Activated T-cell treated with anti-CD3 and anti-CD28 coated beads, Interleukin-2, amount 50 U/mL, for 24 hours (primary cell): ENCODE data around the gene CD177.

ENCODE experiments used
- DNase-seq: peaks from one replicate; pipeline ENCODE4 v3.0.0-alpha.2; 2020
- H3K27ac Mint-ChIP-seq: 2 replicates; pipeline ENCODE4 v1.8.0; 2020; ENCODE audit warnings: mild to moderate bottlenecking, mixed read lengths
- H3K27me3 Mint-ChIP-seq: 2 replicates; pipeline ENCODE4 v1.8.0; 2020; ENCODE audit warnings: mixed read lengths
- H3K36me3 Mint-ChIP-seq: 2 replicates; pipeline ENCODE4 v1.8.0; 2020; ENCODE audit warnings: low read depth, mixed read lengths
- H3K4me1 Mint-ChIP-seq: 2 replicates; pipeline ENCODE4 v1.8.0; 2020; ENCODE audit warnings: low read depth, mixed read lengths
- H3K4me3 Mint-ChIP-seq: 2 replicates; pipeline ENCODE4 v1.8.0; 2020; ENCODE audit warnings: mild to moderate bottlenecking, moderate library complexity, mixed read lengths
- H3K9me3 Mint-ChIP-seq: 2 replicates; pipeline ENCODE4 v1.8.0; 2020; ENCODE audit warnings: mixed read lengths

The CD177 gene, protein sequence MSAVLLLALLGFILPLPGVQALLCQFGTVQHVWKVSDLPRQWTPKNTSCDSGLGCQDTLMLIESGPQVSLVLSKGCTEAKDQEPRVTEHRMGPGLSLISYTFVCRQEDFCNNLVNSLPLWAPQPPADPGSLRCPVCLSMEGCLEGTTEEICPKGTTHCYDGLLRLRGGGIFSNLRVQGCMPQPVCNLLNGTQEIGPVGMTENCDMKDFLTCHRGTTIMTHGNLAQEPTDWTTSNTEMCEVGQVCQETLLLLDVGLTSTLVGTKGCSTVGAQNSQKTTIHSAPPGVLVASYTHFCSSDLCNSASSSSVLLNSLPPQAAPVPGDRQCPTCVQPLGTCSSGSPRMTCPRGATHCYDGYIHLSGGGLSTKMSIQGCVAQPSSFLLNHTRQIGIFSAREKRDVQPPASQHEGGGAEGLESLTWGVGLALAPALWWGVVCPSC

DNA sequence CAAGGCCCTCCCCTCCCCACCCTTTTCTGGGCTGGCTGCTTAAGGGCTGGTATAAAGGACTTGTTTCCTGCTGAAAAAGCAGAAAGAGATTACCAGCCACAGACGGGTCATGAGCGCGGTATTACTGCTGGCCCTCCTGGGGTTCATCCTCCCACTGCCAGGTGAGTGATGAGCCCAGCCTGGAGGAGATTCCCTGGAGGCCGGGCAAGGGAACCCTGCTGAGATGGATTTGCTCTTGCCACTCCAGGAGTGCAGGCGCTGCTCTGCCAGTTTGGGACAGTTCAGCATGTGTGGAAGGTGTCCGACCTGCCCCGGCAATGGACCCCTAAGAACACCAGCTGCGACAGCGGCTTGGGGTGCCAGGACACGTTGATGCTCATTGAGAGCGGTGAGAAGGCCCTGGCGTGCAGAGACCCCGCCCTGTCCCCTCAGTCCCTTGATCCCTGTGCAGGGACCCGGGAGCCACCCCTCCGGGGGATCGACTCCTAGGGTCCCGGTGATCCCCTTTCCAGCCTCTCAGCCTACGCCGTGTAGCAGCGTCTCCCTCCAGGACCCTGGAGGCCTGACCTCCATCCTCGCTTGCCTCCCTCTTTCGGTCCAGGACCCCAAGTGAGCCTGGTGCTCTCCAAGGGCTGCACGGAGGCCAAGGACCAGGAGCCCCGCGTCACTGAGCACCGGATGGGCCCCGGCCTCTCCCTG is at the start of gene CD177:
CD177 (plus strand) TSS at position 81 of the 699 bp plus-strand sequence; CDS start at position 110, 29 bp downstream.
- no peaks in the 10 kb centered on the region for H3K4me1 Mint-ChIP-seq
- no peak within 1 kb of the TSS for H3K27ac Mint-ChIP-seq
- no peaks in the 10 kb centered on the region for H3K9me3 Mint-ChIP-seq
- no peak for DNase-seq
- H3K27me3 Mint-ChIP-seq, result peaks cover 30% of the 10 kb centered on the region
- no peak within 1 kb of the TSS for H3K4me3 Mint-ChIP-seq
- H3K36me3 Mint-ChIP-seq, result no peaks in the 10 kb centered on the region

DNA sequence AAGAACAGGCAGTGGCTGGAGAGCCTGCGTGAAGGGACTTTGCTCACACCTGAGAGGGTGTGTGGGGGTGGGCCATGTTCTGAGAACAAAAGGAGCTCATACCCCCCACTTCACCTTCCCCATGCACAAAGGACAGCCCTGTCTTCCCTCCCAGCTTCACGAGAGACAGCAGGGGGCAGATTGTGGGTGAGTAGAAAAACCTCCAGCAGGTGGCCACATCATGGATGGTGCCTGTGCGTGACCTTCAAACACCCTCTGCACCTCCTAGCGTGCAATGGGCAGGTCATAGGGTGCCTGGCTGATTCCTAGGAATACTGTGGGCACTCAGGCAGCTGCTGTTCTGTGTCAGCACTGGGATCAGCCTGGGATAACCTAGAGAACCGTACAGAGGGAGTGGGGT is 47.8 kb upstream of the CD177 start:
- H3K36me3 Mint-ChIP-seq, result no peaks in the 10 kb centered on the region
- no peaks in the 10 kb centered on the region for H3K4me1 Mint-ChIP-seq
- peaks cover 33% of the 10 kb centered on the region for H3K27me3 Mint-ChIP-seq
- no peak for DNase-seq
- H3K4me3 Mint-ChIP-seq, result no peak overlapping the region
- no peaks in the 10 kb centered on the region for H3K9me3 Mint-ChIP-seq
- no peak overlapping the region for H3K27ac Mint-ChIP-seq

DNA sequence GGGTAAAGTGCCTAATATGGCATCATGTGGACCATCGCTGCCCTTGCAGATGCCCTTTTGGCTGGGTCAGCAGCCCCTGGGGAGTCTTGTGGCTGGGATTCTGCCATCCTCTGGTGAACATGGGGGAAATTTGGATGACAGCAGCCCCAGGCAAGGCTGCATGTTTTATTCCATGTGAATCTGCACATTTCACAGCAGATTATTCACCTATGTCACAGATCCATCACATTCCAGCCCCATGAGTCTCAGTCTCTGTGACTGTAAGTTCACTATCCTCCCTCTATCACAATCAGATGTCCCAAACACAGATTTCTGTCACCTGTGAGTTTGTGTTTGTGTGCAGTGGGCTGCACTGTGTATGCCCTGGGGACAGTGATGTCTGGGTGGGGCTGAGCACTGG is 47.4 kb upstream of the CD177 start:
- no peak for DNase-seq
- Mint-ChIP-seq H3K4me1 (no peaks in the 10 kb centered on the region), H3K36me3 (no peaks in the 10 kb centered on the region), H3K4me3 (no peak overlapping the region), H3K27me3 (peaks cover 35% of the 10 kb centered on the region), H3K9me3 (no peaks in the 10 kb centered on the region), H3K27ac (no peak overlapping the region)

DNA sequence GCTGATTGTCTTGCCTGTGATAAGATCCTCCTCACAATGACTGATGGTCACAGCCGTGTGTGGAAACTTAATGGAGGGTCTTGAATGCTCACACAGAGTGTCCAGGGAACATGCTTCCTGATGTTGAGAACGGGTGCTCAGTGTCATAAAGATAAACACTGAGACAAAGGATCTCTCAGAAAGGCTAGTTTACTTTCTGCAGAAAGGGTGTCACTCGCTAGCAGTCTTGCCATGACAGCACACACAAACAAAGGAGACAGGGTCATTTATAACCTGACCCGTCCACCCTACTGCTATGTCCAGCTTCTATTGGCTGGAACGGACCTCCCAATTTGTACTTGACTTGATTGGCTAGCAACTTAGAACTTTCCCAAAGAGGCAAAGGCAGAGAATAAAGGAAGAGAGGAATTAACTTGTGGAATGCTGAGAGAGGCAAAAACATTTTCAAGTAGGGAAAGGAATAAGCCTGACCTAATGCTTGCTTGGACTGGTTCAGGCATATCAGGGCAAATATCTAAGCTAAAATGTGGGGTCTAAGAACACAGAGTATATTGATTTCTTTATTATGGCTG is 45.2 kb upstream of the CD177 start:
- no peak for DNase-seq
- H3K27ac Mint-ChIP-seq, result no peak overlapping the region
- peaks cover 27% of the 10 kb centered on the region for H3K27me3 Mint-ChIP-seq
- no peaks in the 10 kb centered on the region for H3K36me3 Mint-ChIP-seq
- no peaks in the 10 kb centered on the region for H3K4me1 Mint-ChIP-seq
- no peaks in the 10 kb centered on the region for H3K9me3 Mint-ChIP-seq
- H3K4me3 Mint-ChIP-seq, result no peak overlapping the region

DNA sequence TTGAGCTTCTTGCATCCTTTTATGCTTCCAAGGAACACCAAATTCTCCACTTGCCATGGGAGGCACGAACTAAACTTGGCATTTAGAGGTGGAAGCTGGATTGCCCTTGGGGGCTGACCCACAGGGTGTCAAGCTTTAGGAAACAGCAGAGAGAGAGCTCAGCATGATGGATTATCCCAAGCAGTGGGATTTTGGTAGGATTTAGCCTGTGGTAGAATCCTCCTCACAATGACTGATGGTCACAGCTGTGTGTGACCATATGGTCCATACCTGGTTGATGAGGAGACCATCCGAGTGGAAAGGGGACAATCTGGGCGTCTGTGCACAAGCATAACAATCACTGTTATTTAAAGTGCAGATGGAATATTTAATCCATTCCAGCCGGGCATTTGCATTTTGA is 44.0 kb upstream of the CD177 start:
- Mint-ChIP-seq H3K4me3 (no peak overlapping the region), H3K36me3 (no peaks in the 10 kb centered on the region), H3K4me1 (no peaks in the 10 kb centered on the region), H3K27ac (no peak overlapping the region), H3K27me3 (peaks cover 26% of the 10 kb centered on the region), H3K9me3 (no peaks in the 10 kb centered on the region)
- DNase-seq, result no peak

DNA sequence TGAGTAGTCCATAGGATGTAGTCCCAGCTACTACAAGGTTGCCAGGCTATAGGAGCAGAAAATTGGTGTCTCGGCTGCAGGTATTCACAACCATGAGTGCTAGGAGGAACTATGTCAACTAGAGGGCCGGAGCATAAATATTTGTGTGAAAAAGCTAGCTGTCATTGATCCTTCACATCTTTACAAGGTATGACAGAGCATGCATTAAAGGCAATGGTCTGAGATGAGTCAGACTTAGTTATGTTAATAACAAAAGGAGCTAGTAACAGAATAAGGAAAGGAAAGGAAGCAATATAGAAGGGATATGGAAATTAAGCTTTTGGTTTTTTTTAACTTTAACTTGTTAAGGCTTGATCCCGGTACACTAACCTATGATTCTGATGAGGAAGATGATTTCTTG is 43.3 kb upstream of the CD177 start:
- H3K4me1 Mint-ChIP-seq, result no peaks in the 10 kb centered on the region
- DNase-seq, result no peak
- H3K4me3 Mint-ChIP-seq, result no peak overlapping the region
- H3K27me3 Mint-ChIP-seq, result peaks cover 21% of the 10 kb centered on the region
- no peaks in the 10 kb centered on the region for H3K36me3 Mint-ChIP-seq
- no peaks in the 10 kb centered on the region for H3K9me3 Mint-ChIP-seq
- no peak overlapping the region for H3K27ac Mint-ChIP-seq

DNA sequence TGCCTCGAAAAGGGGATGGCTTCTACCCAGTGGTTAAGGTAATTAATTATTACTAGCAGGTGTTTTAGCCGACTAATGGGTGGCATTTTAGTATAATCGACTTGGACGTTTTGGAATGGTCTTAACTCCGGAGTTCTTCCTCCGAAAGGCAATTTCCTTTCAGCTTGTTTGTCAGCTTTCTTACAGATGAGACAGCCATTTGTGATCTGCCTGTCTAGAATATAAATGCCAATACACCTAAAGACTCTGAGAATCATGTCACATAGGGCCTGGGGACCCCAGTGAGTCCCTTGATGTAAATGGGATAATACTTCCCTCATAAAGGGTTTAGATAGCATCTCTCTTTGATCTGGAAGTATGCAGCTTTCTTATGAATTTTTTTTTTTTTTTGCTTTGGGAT is 42.2 kb upstream of the CD177 start:
- H3K27me3 Mint-ChIP-seq, result peaks cover 21% of the 10 kb centered on the region
- H3K36me3 Mint-ChIP-seq, result no peaks in the 10 kb centered on the region
- H3K4me3 Mint-ChIP-seq, result no peak overlapping the region
- H3K27ac Mint-ChIP-seq, result no peak overlapping the region
- no peaks in the 10 kb centered on the region for H3K9me3 Mint-ChIP-seq
- no peak for DNase-seq
- no peaks in the 10 kb centered on the region for H3K4me1 Mint-ChIP-seq

DNA sequence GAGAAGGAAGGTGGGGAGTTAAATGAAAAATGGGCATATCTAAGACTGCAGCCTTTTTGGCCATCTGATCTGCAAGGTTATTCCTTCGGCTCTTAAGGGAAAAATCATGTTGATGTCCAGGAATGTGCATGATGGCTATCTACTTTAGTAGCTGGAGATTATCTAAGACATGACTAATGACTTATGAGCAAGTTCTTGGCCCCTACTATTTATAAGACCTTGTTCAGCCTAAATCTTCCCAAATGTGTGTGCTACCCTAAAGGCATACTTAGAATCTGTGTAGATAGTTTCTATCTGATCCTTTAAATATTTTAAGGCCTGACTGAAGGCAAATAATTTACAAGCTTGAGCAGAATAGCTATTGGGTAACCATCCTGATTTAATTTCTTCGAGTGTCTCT is 41.8 kb upstream of the CD177 start:
- Mint-ChIP-seq H3K4me3 (no peak overlapping the region), H3K27me3 (peaks cover 23% of the 10 kb centered on the region), H3K9me3 (no peaks in the 10 kb centered on the region), H3K27ac (no peak overlapping the region), H3K4me1 (no peaks in the 10 kb centered on the region), H3K36me3 (no peaks in the 10 kb centered on the region)
- DNase-seq, result no peak

DNA sequence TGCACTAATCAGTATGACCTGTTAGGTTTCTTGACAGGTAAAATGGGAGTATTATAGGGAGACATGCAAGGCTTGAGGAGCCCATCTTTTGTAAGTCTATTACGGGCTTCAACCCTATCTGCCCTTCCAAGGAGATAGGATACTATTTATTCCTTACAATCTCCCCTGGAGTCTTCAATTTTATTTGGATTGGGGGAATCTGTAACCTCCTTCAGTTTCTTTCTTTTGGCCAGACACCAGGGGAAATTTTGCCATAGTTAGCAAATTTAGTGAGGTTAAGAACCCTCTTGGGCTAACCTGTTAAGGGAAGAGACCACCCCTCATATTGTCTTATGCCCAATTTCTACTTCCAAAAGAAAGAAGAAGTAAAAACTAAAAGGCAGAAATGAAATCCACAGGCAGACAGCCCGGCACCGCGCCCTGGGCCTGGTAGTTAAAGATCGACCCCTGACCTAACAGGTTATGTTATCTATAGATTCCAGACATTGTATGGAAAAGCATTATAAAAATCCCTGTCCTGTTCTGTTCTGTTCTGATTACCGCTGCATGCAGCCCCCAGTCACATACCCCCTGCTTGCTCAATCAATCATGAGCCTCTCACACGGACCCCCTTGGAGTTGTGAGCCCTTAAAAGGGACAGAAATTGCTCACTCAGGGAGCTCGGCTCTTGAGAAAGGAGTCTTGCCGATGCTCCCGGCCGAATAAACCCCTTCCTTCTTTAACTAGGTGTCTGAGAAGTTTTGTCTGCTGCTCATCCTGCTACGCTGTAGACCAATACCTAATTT is 39.6 kb upstream of the CD177 start:
- Mint-ChIP-seq H3K4me3 (no peak overlapping the region), H3K36me3 (no peaks in the 10 kb centered on the region), H3K27ac (no peak overlapping the region), H3K27me3 (peaks cover 17% of the 10 kb centered on the region), H3K9me3 (no peaks in the 10 kb centered on the region), H3K4me1 (no peaks in the 10 kb centered on the region)
- DNase-seq, result no peak

DNA sequence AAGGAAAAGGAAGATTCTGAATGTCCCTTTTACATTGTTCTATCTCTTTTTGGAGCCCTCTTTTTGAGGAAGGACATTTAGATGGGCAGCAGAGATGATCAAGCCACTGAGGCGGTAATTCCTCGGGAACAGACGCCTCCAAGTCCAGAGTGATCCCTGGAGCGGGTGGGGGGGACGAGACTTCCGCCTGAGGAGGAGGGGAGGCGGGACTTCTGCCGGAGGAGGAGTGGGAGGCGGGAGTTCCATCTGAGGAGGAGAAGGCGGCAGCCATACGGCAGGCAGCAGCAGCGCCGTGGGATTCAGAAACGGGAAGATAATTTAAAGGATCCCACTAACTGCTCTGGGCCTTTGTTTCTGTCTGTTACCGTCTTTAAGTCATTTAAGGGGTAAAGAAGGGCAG is 37.6 kb upstream of the CD177 start:
- H3K4me3 Mint-ChIP-seq, result no peak overlapping the region

DNA sequence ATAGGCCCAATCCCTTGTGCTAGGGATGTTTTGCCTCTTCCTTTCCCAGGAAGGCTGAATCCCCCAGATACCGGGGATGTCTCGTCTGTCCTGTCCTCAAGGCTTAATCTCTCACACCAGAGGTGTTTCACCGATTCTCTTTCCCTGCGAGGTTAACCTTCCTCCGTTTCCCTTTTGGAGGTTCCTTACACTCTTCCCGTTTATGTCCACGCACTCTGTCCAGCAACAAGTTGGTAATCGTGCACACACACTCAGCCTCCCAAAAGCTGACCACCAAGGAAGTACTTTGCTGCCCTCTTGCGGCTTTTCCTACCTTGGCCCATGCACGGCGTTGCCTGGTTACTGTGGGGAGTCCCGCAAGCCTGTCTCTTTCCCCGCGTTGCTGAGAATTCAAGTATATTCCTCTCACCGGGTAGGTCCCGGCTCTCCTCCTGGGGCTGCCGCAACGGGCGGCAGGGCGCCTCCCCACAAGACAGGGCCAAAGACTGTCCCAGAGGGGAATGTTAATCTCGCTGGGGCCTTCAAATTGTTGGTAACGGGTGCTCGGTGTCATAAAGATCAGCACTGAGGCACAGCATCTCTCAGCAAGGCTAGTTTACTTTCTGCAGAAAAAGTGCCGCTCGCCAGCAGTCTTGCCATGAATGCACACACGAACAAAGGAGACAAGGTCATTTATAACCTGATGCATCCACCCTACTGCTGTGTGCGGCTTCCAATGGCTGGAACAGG is 36.7 kb upstream of the CD177 start:
- Mint-ChIP-seq H3K9me3 (no peaks in the 10 kb centered on the region), H3K36me3 (no peaks in the 10 kb centered on the region), H3K4me3 (no peak overlapping the region), H3K4me1 (no peaks in the 10 kb centered on the region), H3K27ac (no peak overlapping the region), H3K27me3 (peaks cover 14% of the 10 kb centered on the region)
- no peak for DNase-seq

More for the DNA sequence above, 37.6 kb upstream of the CD177 start:
- DNase-seq, result no peak
- Mint-ChIP-seq H3K27ac (no peak overlapping the region), H3K27me3 (peaks cover 15% of the 10 kb centered on the region), H3K4me1 (no peaks in the 10 kb centered on the region), H3K36me3 (no peaks in the 10 kb centered on the region), H3K9me3 (no peaks in the 10 kb centered on the region)

DNA sequence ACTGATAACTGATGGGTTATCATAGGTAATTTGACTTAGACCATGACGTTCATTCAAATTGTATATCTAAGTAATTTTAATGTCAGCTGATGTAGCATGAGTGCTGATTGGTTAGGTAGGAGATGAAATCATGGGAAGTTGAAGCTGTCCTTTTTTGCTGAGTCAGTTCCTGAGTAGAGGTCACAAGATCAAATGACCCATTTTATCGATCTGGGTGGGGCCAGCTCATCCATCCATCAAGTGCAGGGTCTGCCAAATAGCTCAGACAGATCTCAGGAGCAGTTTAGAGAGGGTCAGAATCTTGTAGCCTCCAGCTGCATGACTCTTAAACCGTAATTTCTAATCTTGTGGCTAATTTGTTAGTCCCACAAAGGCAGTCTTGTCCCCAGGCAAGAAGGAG is 35.3 kb upstream of the CD177 start:
- no peak for DNase-seq
- peaks cover 14% of the 10 kb centered on the region for H3K27me3 Mint-ChIP-seq
- no peak overlapping the region for H3K27ac Mint-ChIP-seq
- no peaks in the 10 kb centered on the region for H3K9me3 Mint-ChIP-seq
- no peaks in the 10 kb centered on the region for H3K4me1 Mint-ChIP-seq
- no peak overlapping the region for H3K4me3 Mint-ChIP-seq
- H3K36me3 Mint-ChIP-seq, result no peaks in the 10 kb centered on the region

DNA sequence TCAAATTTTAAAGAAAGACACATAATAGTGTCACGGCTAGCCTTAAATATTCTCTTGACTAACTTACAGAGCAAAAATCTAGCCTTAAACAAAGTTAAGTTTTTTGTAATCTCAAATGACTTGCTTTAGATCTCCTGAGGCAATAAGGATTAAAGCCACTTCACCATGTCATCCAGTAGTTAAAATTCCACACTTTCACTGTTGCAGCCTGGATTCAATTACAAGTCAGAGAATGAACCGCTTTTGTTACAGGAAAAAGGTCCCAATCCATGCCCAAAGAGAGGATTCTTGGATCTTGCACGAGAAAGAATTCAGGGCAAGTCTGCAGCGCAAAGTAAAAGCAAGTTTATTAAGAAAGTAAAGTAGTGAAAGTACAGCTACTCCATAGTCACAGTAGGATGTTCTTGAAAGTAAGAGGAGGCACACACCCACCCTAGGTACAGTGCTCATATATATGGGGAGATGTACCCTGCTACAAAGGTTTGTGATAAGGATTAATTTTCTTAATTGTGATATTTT is 34.6 kb upstream of the CD177 start:
- no peak for DNase-seq
- no peaks in the 10 kb centered on the region for H3K36me3 Mint-ChIP-seq
- no peak overlapping the region for H3K27ac Mint-ChIP-seq
- H3K27me3 Mint-ChIP-seq, result peaks cover 14% of the 10 kb centered on the region
- H3K4me1 Mint-ChIP-seq, result no peaks in the 10 kb centered on the region
- H3K9me3 Mint-ChIP-seq, result no peaks in the 10 kb centered on the region
- no peak overlapping the region for H3K4me3 Mint-ChIP-seq

DNA sequence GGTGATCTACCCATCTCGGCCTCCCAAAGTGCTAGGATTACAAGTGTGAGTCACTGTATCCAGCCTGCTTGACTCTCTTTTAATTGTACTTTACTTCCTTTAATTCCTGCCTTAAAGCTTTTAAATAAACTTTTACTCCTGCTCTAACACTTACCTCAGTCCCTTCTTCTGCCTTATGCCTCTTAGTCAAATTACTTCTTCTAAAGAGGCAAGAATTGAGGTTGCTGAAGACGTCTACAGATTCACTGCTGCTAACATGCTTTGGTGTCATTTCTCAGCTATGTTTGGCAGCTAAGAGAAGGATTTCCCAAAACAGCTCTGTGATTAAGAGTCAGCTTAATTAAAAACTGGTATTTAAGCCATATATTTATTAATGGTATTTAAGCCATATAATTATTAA is 32.9 kb upstream of the CD177 start:
- Mint-ChIP-seq H3K4me3 (no peak overlapping the region), H3K9me3 (no peaks in the 10 kb centered on the region), H3K36me3 (no peaks in the 10 kb centered on the region), H3K4me1 (no peaks in the 10 kb centered on the region), H3K27me3 (peaks cover 14% of the 10 kb centered on the region), H3K27ac (no peak overlapping the region)
- no peak for DNase-seq
